GM19099 (cell line): ENCODE measurements around the gene LRRC53.

Source experiments
- POLR2A ChIP-seq: IDR thresholded peaks from 3 replicates; pipeline ENCODE4 v1.6.1; 2011; ENCODE audit warnings: low read depth; ENCODE audit not compliant: insufficient read length; ENCODE audit errors: extremely low read depth

The LRRC53 gene

GRCh38 chr1:74513411-74514300 lies 1.2 kb upstream of the LRRC53 start:
- no peak for TF ChIP-seq POLR2A

DNA sequence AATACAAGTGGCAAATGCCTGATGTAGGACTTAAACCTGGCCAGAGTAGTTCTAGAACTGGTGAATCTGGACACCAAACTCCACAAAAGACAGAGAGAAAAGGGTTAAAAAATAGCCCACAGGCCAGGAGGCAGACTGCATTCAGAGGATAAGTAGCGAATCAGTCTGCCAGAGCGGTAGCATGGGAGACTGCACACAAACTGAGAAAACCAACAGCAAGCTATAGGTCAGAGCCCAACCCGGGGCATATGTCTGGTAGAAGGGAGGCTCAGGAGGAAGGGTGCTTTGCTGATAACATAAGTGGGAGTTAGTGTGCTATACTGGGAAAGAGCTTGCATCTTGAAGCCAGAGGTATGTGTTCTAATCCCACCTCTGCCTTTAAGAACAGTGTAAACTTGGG lies 4.0 kb downstream of the LRRC53 start:
- TF ChIP-seq POLR2A, result no peak

GRCh38 chr1:74505928-74506710 lies 6.3 kb downstream of the LRRC53 start:
- TF ChIP-seq POLR2A, result no peak

DNA sequence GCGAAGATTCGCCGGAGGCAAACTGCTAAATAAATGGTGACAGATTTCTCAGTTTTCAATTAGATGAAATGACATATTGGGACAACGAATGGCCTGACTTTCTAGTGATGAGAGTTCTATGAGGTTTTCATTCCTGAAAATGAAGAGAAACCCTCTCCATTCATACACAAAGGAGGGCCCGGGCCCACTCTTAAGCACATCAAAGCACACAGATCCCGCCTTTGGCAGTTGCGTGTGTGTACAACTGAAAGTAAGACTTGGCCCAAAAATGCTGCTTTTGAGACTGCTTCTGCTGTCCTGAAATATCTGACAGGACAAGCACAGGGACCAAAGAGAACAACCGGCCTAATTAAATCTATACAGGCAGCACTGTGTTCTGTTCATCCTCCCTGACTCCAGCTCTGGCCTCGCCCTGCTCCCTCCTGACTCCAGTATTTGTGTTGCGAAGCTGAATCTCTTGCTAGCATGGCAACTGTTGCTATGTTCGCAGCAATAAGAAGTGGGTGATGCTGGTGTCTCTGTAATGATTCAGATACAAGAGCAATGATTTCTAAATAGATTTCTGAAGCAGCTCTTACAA lies 7.4 kb downstream of the LRRC53 start:
- no peak for TF ChIP-seq POLR2A

- no peak for TF ChIP-seq POLR2A
Measured at GRCh38 chr1:74504125-74504932, 8.1 kb downstream of the LRRC53 start.

DNA sequence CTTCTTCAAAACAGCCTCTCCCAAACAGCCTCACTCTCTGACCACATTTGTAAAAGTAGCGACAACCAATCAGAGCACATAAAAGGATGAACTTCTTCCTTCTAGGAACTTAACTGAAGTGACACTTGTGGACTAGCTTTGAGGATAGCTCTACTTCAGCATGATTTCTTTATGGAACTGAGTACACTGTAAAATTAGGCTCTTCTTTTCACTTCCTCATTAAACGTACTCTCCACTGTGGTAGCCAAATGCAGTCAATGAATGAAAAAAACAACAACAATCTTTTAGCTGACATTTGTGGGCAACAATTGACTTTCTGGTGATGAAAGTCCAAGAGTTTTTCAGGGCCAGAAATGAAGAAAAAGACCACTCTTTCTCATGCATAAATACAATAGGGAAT lies 9.6 kb downstream of the LRRC53 start:
- TF ChIP-seq POLR2A, result no peak

GRCh38 chr1:74502432-74502831 lies 10.0 kb downstream of the LRRC53 start:
- no peak for TF ChIP-seq POLR2A

DNA sequence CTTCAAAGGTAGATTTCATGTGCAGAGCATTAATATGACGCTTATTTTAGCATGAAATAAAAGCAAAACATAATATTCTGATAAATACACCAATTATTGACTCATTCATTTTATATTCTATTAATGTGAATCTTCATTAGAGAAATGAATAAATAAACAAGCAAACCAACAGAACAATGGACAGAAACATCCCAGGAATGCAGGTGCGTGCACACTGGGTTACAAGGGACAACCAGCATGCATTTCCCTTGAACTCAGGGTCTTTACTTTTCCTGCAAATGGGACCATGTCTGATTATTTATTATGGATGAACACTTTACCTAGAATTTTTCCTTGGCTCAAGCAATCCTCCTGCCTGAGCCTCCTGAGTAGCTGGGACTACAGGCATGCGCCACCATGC lies 13.5 kb downstream of the LRRC53 start:
- no peak for TF ChIP-seq POLR2A

DNA sequence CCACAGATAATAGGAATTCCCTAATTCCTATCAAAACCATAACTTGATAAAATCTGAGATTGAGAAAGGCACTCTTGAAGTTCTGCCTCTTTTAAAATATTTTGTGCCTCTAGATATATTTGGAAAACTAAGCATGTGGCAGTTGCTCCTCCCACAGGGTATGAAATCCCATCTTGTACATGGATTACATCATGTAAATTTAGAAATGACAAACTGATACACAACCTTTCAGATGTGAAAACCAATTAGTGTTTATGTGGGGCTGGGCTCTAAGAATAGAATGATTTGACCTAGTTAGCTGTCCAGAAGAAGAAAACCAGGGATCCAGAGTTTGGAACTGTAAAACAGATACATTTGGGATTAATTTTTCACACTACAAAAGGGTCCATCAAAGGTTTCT lies 15.7 kb downstream of the LRRC53 start:
- TF ChIP-seq POLR2A, result no peak

DNA sequence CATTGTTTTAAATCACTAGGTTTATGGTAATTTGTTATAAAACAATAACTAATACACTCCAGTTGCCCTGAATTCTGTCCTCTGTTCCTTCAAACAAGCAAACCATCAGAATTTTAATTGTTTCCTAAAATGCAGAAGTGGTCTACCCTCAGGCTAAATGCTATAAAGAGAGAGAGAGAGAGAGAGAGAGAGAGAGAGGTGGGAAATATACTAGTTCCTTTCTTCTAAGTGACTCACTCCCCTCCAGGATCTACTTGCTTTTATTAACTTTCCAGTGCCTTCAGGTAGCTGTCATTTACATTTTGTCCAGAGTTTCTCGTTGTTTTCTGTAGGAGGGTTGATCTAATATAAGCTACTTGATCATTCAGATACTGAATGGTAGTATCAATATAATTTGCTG lies 26.4 kb downstream of the LRRC53 start:
- TF ChIP-seq POLR2A, result no peak

DNA sequence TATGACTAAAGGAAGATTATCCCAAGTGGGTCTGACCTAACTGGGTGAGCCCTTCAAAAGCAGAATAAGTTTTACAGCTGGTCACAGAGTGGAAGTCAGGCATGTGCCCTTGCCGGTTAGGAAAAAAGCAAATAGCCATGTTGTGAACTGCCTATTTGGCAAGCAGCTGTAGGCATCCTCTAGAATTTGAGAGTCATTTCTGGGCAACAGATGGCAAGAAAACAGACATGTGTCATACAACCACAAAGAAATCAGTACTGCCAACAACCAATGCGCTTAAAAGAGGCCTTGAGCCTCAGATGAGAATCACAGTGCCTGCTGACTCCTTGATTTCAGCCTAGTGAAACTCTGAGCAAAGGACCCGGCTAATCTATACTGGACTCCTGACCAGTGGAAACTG lies 26.8 kb downstream of the LRRC53 start:
- no peak for TF ChIP-seq POLR2A

DNA sequence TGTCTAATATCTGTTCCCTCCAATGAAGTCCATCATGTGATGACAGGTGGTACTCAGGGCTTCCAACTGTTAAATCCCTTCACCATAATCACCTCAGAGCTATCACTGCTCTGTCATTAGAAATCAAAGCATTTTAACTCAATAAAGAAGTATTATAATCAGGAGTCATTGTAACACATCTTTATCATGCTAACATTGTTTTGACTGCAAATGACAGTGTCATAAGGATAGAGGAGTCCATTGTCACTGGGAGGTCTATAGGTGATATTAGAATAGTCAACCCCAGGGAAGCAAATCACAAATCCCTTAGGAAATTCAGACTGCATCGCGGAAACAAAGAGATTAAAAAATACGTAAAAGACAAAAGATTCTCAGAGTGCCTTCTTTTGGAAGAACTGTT lies 30.8 kb downstream of the LRRC53 start:
- TF ChIP-seq POLR2A, result no peak

DNA sequence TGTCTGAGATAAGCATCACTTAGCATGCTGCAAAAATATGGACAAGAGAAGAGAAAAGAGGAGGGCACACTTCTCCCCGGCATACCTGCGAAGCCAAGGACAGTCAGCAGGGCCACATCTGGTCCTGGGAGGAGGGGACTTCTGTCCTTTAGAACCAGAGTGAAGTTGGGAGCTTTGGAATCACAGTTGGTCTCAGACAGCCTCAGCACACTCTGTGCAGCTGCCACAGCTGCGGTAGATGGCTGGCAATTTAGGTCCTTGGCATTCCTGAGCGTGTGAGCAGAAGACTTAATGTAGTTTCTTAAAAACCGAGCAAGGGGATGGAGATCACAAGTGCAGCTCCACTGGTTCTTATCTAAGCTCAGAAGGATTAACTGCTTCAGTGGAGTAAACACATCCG lies 32.3 kb downstream of the LRRC53 start:
- TF ChIP-seq POLR2A, result no peak

DNA sequence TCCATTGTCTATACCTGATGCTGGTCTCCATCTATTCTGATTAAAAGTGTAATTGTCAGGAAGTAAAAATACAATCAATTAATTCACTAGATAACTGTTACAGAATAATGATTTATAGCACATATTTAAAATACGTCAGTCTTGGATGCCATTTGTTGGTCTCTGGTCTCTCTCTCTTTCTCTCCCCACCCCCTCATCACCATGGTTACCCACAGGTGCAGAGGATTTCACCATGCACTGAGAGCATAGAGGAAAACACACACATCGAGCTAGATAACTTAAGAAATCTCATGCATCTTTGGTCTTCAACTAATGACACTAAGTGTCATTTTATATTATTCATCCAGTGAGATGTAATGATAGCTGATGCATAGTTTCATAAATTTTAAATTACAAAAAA lies 33.4 kb downstream of the LRRC53 start:
- no peak for TF ChIP-seq POLR2A

DNA sequence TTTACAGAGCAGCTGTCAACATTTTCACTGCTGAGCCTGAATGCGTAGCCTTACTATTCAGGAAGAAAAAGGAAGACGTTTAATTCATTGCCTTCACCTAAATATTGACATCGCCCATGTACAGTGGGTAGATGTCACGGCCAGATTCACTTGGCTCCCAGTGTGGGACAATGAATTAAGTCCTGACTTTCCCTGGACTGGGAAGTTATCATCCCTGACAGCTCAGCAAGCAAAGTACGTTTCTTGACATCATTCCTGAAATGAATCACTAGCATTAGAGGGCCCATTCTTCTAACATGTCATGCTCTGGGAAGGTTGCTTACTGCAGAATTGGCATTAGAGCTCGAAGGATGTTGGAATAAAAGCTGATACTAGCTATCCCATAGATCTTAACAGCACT lies 37.8 kb downstream of the LRRC53 start:
- TF ChIP-seq POLR2A, result no peak

DNA sequence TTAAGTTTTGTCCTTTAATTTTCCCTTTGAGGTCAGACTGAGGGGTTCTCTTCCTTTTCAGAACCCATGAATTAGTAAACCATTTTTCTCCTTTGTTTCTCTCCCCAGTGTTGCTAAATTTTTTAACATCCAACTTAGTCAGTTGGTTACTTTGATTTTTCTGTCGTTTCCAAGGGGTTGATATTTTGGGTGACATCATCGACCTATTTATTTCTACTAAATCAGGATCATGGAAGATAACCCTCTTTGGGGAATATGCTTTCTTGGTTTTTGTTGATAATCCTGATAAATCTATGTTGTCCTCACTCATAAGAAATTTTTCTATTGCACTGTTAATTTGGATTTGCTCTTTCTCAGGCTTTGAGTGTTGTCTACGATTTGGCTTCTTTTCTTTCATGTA lies 40.9 kb downstream of the LRRC53 start:
- no peak for TF ChIP-seq POLR2A

- TF ChIP-seq POLR2A, result no peak
Measured at GRCh38 chr1:74470936-74471335, 41.5 kb downstream of the LRRC53 start.
